Measurements from ENCODE around the gene SH3GLB2.
A peak's percentile ranks its signal among the peaks of the same experiment; 100 is the strongest.
"Not testable (repeated sequence)": the region's sequence is repeated elsewhere in the genome, so short reads cannot be mapped to it uniquely, and the experiment has no call there.

SH3GLB2 gene

GRCh38 chr9:129054163-129054851 lies 26.2 kb upstream of the SH3GLB2 start:
- no peak for FAIRE-seq
- no peak for DNase-seq (ENCODE audit: low spot score)

DNA sequence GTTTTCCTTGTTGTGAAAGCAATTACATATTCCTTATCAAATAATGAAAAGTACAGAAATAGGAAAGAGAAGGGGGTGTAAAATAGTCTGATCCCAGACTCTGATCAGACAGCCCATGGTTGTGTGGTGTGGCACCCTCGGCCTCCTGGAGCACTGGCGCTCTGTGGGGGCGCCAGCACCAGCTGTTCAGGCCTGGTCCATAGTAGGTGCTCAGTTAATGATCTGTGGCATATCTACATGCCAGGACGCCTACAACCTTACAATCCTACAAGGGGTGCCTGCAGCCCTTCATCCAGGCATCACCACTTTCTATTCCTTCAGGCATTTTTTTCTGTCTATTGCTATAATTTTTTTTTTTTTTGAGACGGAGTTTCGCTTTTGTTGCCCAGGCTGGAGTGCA lies 24.9 kb upstream of the SH3GLB2 start:
- no peak for FAIRE-seq
- no peak for DNase-seq (ENCODE audit: low spot score)

DNA sequence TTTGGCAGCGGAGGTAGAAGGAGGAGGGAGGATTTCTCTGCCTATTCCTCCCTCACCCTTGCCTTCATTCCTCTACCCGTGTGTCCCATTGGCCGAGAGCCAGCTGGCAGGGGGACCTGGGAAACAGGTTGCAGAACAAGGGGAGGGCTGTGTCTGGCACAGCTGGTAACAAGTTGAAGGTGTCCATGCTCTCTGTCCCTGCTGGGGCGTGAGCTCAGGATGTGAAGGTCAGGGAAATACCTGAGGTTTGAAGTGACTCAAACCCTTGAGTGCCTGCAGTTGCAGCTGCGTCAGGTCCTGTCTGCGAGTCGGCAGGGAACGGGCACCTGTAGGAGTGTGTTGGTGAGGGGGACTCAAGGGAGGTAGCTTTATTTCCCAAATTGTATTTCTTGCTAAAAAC lies 24.5 kb upstream of the SH3GLB2 start:
- no peak for FAIRE-seq
- no peak for DNase-seq (ENCODE audit: low spot score)

DNA sequence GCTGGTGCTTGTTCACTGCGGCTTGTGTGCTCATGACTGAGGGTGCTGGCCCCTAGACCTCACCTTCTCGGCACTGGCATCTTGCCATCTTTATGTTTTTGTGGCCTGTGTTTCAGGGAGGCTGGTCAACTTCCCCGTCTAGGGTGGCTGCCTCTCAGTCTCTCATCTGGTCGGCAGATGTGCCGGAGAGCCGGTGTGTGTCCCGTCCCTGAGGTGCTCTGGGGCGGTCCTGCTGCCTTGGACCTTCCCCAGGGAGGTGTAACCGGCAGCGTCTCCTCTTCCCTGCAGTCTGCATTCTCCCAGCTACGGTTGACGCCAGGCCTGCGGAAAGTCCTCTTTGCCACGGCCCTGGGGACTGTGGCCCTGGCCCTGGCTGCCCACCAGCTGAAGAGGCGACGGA lies 13.9 kb upstream of the SH3GLB2 start:
- FAIRE-seq, result no peak

DNA sequence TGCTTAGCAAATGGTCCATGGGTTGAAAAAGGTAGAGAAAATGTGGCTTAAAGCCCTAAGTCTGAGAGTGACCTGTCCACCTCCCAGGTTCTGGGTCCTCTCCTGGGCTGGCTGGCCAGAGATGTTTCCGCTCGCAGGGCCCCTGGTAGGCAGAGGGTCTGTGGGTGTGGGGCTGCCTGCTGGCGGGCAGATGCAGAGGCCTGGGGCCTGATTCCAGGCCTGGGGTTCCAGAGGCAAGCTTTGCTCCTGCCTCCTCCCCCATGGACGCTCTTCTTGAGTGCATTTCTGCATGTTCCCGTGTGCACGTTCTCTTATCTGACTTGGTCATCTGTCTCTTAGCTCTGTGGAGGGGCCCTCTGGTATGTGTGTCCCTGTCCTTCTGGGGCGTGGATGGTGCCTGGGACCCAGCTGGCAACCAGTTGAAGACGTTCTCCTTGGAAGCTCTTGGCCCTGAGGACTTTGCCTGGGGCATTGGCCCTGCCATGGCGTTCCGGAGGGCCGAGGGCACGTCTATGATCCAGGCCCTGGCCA lies 12.0 kb upstream of the SH3GLB2 start:
- no peak for DNase-seq (ENCODE audit: low spot score)
- FAIRE-seq, result no peak

More for the DNA sequence above, 13.9 kb upstream of the SH3GLB2 start:
- DNase-seq (ENCODE audit: low spot score), result no peak

DNA sequence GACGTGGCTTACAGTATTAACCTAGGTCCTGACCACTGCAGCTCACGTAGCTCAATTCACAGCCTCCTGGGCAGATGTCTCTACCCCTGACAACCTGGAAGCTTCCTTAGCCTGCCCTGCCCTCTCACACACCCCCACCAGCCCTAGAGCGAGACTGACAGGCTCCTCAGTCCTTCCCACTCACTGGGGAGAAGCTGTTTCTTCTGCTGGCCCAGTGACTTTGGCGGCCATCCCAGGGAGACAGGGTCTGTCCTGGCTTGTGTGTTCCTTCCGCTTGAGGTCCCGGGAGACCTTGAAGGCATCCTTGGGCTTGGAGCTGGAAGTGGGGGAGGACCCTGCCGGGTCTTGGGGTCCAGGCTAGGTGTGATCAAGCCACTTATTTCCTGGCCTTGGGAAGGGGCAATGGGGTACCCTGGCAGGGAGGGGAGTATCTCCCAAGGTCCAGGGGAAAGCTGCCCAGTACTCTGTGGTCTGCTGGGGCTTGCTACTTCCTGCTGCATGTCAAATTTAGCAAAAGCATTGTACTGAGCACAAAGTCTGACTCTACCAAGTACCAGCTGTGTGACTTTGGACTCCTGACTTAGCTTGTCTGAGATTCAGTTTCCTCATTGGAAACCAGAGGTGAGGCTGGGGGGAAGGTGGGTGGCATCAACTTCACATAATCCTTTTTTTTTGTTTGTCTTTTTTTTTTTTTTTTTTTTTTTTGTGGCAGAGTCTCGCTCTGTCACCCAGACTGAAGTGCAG lies 10.2 kb upstream of the SH3GLB2 start:
- FAIRE-seq (no peak), DNase-seq (ENCODE audit: low spot score) (no peak)

DNA sequence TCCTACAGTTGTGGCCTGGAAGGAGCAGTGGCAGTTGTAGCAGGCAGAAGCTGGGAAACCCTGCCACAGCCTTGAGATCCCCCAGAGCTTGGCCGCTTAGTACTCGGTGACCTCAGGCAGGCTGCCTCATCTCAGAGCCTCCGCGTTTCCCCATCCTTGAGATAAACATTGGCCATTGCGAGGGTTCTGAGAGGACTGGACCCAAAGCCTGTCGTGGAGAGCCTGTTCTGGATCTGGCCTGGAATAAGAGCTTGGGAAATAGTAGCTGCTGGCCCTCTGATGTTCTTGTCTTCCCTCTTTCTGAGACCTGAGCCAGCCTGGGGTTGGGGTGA lies 9.6 kb upstream of the SH3GLB2 start:
- no peak for FAIRE-seq
- DNase-seq (ENCODE audit: low spot score), result no peak

GRCh38 chr9:129036923-129037766 lies 9.0 kb upstream of the SH3GLB2 start:
- no peak for FAIRE-seq

GRCh38 chr9:129036241-129036922 lies 8.3 kb upstream of the SH3GLB2 start, which contains the start of gene MIGA2:
Gene MIGA2, plus strand, starts transcription at chr9:129036626. Its CDS starts 3,969 bp downstream, at chr9:129040595.
- FAIRE-seq, result peak; percentile 90

More at GRCh38 chr9:129036923-129037766, 9.0 kb upstream of the SH3GLB2 start:
- no peak for DNase-seq (ENCODE audit: low spot score)

DNA sequence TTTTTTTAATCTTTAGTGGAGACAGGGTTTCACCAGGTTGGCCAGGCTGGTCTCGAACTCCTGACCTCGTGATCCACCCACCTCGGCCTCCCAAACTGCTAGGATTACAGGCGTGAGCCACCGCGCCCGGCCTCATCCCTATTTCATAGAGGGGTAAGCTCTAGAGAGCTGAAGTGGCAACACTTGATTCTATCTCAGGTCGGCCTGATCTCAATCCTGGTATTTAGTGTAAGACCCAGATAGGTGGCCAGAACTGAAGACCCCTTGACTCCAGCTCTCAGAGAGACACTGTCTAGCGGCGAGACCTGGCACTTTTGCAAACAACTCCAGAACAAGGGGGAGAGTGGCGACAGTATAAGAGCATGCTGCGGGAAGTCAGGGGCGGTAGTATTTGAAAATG lies 7.7 kb upstream of the SH3GLB2 start:
- not testable (repeated sequence) for DNase-seq (ENCODE audit: low spot score); FAIRE-seq

More at GRCh38 chr9:129036241-129036922, 8.3 kb upstream of the SH3GLB2 start, which contains the start of gene MIGA2:
- peak; percentile 98 for DNase-seq (ENCODE audit: low spot score)

DNA sequence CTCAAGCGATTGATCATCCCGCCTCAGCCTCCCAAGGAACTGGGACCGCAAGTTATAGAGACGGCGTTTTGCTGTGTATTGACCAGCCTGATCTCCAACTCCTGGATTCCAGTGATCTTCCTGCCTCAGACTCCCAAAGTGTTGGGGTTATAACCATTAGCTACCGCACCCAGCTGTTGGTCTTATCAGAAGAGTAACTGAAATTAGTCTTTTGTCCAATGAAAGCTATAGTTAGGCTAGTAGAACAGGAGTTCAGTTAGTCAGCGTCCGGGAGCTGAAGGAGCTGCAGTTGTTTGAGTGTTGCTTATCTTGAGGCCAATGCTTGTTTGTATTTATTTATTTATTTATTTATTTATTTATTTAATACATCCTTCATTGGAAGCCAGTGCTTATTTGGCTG lies 5.1 kb upstream of the SH3GLB2 start:
- FAIRE-seq, result no peak
- no peak for DNase-seq (ENCODE audit: low spot score)

GRCh38 chr9:129032541-129033159 lies 4.5 kb upstream of the SH3GLB2 start:
- FAIRE-seq, result no peak
- no peak for DNase-seq (ENCODE audit: low spot score)

DNA sequence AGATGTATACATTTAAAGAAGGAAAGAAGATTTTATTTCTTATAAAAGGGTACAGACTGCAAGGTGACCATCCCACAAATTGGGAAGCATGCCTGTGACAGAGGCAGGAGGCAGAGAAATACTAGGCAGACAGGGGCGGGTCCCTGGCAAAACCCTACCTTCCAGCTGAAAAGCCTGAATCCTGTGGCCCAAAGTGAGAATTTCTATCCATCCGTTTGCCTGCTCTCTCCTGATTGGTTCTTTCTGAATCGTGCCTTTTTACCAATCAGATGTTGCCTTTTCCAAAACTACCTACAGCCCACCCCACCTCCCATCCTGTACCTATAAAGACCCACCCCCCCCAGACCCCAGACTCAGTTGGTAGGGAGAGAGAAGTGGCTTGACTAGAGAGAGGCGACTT lies 3.4 kb upstream of the SH3GLB2 start:
- DNase-seq (ENCODE audit: low spot score), result no peak
- FAIRE-seq, result no peak

- DNase-seq (ENCODE audit: low spot score) (no peak), FAIRE-seq (no peak)
Measured at GRCh38 chr9:129030191-129030590, 2.1 kb upstream of the SH3GLB2 start.

DNA sequence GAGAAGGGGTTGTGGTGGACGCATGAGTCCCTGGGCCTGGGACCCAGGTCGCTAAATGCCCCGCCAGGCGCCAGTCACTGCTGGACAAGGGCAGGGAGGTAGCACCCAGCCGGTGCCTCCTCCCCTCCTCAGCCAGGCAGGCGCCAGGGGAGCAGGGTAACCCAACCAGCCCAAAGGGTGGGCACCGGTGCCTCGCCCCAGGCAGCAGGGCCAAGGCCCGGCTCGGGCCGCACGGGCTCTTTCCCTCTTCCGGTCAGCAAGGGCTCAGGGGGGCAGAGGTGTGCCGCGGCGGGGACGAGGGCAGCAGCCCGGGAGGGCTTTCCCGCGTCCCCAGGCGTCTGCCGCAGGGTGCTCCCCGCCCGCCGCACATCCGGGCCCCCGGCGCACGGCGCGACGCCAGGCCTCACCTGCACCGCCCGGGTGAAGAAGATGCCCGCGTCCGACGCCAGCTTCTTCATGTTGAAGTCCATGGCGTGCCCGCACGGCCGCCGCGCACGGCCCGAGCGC lies 393 bp downstream of the SH3GLB2 start:
- peak; percentile 28 for DNase-seq (ENCODE audit: low spot score)

DNA sequence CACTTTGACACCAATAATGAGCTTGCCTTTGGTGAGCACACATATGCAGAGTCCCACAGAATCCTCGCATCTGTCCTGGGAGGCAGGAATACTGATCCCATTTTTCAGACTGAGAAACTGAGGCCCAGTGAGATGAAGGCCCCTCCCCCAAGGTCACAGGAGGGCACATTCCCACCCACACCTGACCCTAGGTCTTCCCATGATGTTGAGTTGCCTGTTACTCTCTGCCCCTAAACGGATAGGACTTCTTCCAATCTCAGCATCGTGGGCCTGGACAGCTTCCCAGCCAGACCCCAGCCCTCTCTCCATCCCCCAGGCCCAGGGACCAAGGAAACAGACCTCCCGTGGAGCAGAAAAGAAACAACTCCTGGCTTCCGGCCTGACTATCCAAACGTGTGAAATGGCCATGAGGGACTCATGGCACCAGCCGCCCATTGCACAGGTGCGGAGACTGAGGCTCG lies 877 bp downstream of the SH3GLB2 start:
- FAIRE-seq (no peak), DNase-seq (ENCODE audit: low spot score) (peak; percentile 9)

More for the DNA sequence above, 393 bp downstream of the SH3GLB2 start:
- FAIRE-seq, result no peak

- no peak for DNase-seq (ENCODE audit: low spot score)
- no peak for FAIRE-seq
Measured at GRCh38 chr9:129026442-129027223, 1.5 kb downstream of the SH3GLB2 start.

DNA sequence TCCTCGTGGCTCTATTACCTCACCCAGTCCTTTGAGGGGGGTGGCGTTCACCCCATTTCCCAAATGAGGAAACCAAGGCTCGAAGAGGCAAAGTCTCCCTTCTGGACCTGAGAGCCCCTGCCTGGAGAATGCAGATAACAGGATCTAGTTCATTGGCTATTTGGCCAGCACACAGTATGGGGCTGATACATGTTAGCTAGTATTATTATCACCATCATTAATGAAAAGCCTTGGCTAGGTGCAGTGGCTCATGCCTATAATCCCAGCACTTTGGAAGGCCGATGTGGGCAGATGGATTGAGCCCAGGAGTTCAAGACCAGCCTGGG lies 4.3 kb downstream of the SH3GLB2 start:
- DNase-seq (ENCODE audit: low spot score), result no peak
- no peak for FAIRE-seq

DNA sequence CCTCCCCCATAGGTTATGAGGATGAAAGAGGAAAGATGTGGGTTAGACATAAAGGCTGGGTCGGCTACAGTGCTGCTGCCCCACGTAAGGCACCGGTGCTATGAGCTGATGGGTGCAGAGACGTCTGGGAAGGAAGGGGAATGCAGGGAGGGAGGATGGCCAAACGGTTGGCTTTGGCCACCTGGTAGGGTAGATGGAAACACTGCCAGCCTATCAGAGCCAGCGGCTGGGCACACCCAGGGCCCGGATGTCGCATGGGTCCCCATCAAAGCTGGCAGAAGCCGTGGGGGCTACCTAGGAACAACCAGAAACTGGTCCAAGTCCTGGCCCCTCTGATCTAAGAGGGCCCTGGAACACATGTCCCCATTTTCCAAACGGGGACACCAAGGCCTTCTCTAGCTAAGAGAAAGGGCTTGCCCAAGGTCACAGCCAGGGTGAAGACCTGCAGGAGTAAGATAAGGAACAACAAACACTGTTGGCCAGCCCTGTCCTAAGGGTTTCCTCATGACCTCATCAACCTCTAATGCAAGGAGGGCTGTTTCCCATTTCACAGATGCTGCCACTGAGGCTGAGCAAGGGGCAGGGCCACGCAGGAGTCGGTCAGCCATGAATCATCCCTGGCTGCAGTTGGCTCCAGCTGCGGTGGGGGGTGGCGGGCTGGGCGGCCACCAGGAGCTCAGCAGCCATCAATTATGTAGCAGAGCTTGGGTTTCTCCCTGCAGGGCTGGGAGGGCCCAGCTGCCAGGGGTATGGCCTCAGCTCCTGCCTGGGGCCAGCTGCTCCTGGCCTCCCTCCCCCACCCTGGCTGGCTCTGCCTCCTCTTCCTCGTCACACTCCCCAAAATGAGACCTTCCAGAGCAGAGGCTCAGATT lies 4.9 kb downstream of the SH3GLB2 start:
- DNase-seq (ENCODE audit: low spot score) (peak; percentile 85), FAIRE-seq (peak; percentile 69)
